ENCODE data around the gene KCNIP4.

Gene KCNIP4

GRCh38 chr4:21514022-21514694 is 434.4 kb downstream of the KCNIP4 start:
- no peak overlapping the region for H3K4me3 ChIP-seq (ENCODE audit: severe bottlenecking)
- H3K36me3 ChIP-seq (ENCODE audit: low read depth): no peaks in the 10 kb centered on the region
- DNase-seq (ENCODE audit: low spot score) (no peak), ATAC-seq (ENCODE audit: low read depth) (no peak)
- H3K9me3 ChIP-seq (ENCODE audit: severe bottlenecking): no peaks in the 10 kb centered on the region
- H3K4me1 ChIP-seq (ENCODE audit: insufficient read depth, poor library complexity, severe bottlenecking): no peaks in the 10 kb centered on the region
- no peak overlapping the region for H3K27ac ChIP-seq (ENCODE audit: poor library complexity, severe bottlenecking)
- H3K27me3 ChIP-seq (ENCODE audit: insufficient read depth, poor library complexity, severe bottlenecking): peaks cover 18% of the 10 kb centered on the region
- no peak for TF ChIP-seq CTCF (IDR thresholded peaks at IDR 0.05; ENCODE audit: poor library complexity, severe bottlenecking)

- Histone ChIP-seq H3K9me3 (ENCODE audit: severe bottlenecking) (no peaks in the 10 kb centered on the region), H3K4me1 (ENCODE audit: insufficient read depth, poor library complexity, severe bottlenecking) (no peaks in the 10 kb centered on the region), H3K4me3 (ENCODE audit: severe bottlenecking) (no peak overlapping the region), H3K27ac (ENCODE audit: poor library complexity, severe bottlenecking) (no peak overlapping the region), H3K27me3 (ENCODE audit: insufficient read depth, poor library complexity, severe bottlenecking) (peaks cover 18% of the 10 kb centered on the region), H3K36me3 (ENCODE audit: low read depth) (no peaks in the 10 kb centered on the region)
- ATAC-seq (ENCODE audit: low read depth) (no peak), DNase-seq (ENCODE audit: low spot score) (no peak)
- TF ChIP-seq CTCF (IDR thresholded peaks at IDR 0.05; ENCODE audit: poor library complexity, severe bottlenecking): peak; percentile 74
Observed at GRCh38 chr4:21512353-21512752, 436.2 kb downstream of the KCNIP4 start.

GRCh38 chr4:21507439-21507838 is 441.1 kb downstream of the KCNIP4 start:
- H3K4me3 ChIP-seq (ENCODE audit: severe bottlenecking): no peak overlapping the region
- ATAC-seq (ENCODE audit: low read depth): peak; percentile 45; the same call in 2 of the 3 replicates
- H3K27ac ChIP-seq (ENCODE audit: poor library complexity, severe bottlenecking): no peak overlapping the region
- no peaks in the 10 kb centered on the region for H3K36me3 ChIP-seq (ENCODE audit: low read depth)
- DNase-seq (ENCODE audit: low spot score): no peak
- H3K4me1 ChIP-seq (ENCODE audit: insufficient read depth, poor library complexity, severe bottlenecking): no peaks in the 10 kb centered on the region
- H3K9me3 ChIP-seq (ENCODE audit: severe bottlenecking): no peaks in the 10 kb centered on the region
- TF ChIP-seq CTCF (IDR thresholded peaks at IDR 0.05; ENCODE audit: poor library complexity, severe bottlenecking): peak; percentile 52
- peaks cover 3% of the 10 kb centered on the region for H3K27me3 ChIP-seq (ENCODE audit: insufficient read depth, poor library complexity, severe bottlenecking)

- ATAC-seq (ENCODE audit: low read depth) (no peak), DNase-seq (ENCODE audit: low spot score) (no peak)
- Histone ChIP-seq H3K36me3 (ENCODE audit: low read depth) (no peaks in the 10 kb centered on the region), H3K27me3 (ENCODE audit: insufficient read depth, poor library complexity, severe bottlenecking) (no peaks in the 10 kb centered on the region), H3K27ac (ENCODE audit: poor library complexity, severe bottlenecking) (no peak overlapping the region), H3K9me3 (ENCODE audit: severe bottlenecking) (no peaks in the 10 kb centered on the region), H3K4me1 (ENCODE audit: insufficient read depth, poor library complexity, severe bottlenecking) (no peaks in the 10 kb centered on the region), H3K4me3 (ENCODE audit: severe bottlenecking) (no peak overlapping the region)
- TF ChIP-seq CTCF (IDR thresholded peaks at IDR 0.05; ENCODE audit: poor library complexity, severe bottlenecking): no peak
Observed at GRCh38 chr4:21490682-21491081, 457.9 kb downstream of the KCNIP4 start.

GRCh38 chr4:21476757-21477156 is 471.8 kb downstream of the KCNIP4 start:
- DNase-seq (ENCODE audit: low spot score): no peak
- Histone ChIP-seq H3K27me3 (ENCODE audit: insufficient read depth, poor library complexity, severe bottlenecking) (peaks cover 11% of the 10 kb centered on the region), H3K4me1 (ENCODE audit: insufficient read depth, poor library complexity, severe bottlenecking) (no peaks in the 10 kb centered on the region), H3K9me3 (ENCODE audit: severe bottlenecking) (no peaks in the 10 kb centered on the region), H3K4me3 (ENCODE audit: severe bottlenecking) (no peak overlapping the region), H3K27ac (ENCODE audit: poor library complexity, severe bottlenecking) (no peak overlapping the region), H3K36me3 (ENCODE audit: low read depth) (no peaks in the 10 kb centered on the region)
- peak; percentile 48; the same call in 2 of the 3 replicates for ATAC-seq (ENCODE audit: low read depth)
- TF ChIP-seq CTCF (IDR thresholded peaks at IDR 0.05; ENCODE audit: poor library complexity, severe bottlenecking): no peak
